ENCODE results near the gene TMEM130.

DNA sequence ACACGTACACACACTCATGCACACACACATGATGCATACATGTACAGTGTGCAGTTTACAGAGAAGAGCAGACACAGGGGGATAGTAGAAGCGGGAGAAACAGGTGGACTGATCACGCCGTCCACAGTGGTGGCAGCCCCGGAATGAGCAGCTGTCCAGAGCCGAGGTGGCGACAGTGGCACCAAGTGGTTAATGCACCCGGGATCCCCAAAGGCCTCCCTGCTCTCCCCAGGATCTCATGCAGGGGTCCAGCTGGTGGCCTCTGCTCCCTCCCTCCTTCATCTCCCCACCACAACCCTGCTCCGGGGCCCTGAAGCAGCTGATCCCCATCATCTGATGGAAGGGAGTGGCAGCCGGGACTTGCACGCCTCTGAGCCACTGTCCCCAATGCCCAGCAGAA, 29.7 kb downstream of the TMEM130 start:
- TF ChIP-seq, protein P1, sequence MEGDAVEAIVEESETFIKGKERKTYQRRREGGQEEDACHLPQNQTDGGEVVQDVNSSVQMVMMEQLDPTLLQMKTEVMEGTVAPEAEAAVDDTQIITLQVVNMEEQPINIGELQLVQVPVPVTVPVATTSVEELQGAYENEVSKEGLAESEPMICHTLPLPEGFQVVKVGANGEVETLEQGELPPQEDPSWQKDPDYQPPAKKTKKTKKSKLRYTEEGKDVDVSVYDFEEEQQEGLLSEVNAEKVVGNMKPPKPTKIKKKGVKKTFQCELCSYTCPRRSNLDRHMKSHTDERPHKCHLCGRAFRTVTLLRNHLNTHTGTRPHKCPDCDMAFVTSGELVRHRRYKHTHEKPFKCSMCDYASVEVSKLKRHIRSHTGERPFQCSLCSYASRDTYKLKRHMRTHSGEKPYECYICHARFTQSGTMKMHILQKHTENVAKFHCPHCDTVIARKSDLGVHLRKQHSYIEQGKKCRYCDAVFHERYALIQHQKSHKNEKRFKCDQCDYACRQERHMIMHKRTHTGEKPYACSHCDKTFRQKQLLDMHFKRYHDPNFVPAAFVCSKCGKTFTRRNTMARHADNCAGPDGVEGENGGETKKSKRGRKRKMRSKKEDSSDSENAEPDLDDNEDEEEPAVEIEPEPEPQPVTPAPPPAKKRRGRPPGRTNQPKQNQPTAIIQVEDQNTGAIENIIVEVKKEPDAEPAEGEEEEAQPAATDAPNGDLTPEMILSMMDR (IDR thresholded peaks at IDR 0.05) = no peak
- TF ChIP-seq POLR2A (IDR thresholded peaks at IDR 0.05) (no peak), POLR2AphosphoS5 (IDR thresholded peaks at IDR 0.05) (no peak)

All from breast epithelium (tissue), 3 donors.